ENCODE data around the gene DLG2.

DLG2 gene

DNA sequence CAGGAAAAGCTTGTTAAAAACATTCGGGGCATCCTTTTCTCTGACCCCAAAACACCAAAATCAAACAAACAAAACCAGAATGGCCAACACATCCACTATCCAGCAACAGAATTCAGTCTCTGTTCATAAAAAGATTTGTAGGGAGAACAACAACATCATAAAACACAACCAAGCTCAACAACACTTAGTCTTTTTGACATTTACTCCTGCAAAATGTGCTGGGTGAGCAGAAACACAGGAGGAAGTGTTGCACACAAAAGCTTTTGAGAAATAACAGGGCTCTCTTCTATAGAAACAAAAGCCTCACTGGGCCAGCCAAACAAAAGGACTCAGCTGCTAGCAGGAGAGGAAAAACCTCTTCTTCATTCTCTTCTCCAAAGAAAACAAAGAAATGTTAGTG is 1604.9 kb downstream of the DLG2 start:
- TF ChIP-seq, protein P1, sequence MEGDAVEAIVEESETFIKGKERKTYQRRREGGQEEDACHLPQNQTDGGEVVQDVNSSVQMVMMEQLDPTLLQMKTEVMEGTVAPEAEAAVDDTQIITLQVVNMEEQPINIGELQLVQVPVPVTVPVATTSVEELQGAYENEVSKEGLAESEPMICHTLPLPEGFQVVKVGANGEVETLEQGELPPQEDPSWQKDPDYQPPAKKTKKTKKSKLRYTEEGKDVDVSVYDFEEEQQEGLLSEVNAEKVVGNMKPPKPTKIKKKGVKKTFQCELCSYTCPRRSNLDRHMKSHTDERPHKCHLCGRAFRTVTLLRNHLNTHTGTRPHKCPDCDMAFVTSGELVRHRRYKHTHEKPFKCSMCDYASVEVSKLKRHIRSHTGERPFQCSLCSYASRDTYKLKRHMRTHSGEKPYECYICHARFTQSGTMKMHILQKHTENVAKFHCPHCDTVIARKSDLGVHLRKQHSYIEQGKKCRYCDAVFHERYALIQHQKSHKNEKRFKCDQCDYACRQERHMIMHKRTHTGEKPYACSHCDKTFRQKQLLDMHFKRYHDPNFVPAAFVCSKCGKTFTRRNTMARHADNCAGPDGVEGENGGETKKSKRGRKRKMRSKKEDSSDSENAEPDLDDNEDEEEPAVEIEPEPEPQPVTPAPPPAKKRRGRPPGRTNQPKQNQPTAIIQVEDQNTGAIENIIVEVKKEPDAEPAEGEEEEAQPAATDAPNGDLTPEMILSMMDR (IDR thresholded peaks at IDR 0.05; ENCODE audit: insufficient read depth, missing control alignments), result no peak
- no peak for FAIRE-seq
- DNase-seq (ENCODE audit: insufficient read length, low spot score), result no peak

DNA sequence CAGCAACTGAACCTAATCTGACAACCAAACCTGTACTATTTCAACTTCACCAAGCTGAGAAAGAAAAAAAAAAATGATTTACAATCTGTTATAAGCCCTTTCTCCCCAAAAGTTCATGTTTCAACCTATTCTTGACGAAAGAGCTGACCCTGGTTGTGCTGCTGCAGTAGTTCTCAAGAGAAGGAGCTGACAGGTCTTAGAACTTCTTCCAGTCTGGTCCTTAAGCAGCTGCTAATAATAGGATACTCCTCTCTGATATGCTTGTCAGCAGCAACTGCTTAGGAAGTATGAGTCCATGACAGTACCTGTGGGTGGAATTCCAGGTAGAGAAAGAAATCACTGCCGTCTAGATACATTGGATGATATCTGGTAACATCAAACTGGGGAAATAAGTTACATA is 1605.9 kb downstream of the DLG2 start:
- DNase-seq (ENCODE audit: insufficient read length, low spot score) (no peak), FAIRE-seq (no peak)
- TF ChIP-seq, protein P1 (IDR thresholded peaks at IDR 0.05; ENCODE audit: insufficient read depth, missing control alignments), result no peak

DNA sequence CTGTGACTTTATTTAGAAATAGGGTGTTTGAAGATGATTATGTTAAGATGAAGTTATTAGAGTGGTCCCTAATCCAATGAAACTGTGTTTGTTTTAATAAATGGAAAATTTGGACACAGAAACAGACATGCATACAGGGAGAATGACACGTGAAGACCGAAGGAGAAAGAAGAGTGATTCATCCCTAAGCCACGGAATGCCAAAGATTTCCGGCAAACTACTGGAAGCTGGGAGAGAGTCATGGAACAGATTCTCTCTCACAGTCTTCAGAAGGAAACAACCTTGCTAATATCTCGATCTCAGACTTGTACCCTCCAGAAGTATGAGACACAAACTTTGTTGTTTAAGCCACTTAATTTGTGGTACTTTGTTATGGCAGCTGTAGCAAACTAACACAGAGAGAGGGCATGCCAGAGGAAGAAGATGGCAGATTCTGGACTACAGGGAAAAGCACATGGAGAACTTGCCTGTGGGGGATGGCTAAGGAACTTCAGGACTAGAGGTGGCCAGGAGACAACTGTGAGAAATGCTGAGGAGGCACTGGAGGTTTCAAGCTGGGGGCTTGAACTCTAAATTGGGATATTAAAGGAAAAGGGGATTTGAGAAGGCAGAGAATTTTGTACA is 1607.5 kb downstream of the DLG2 start:
- no peak for DNase-seq (ENCODE audit: insufficient read length, low spot score)
- TF ChIP-seq, protein P1 (IDR thresholded peaks at IDR 0.05; ENCODE audit: insufficient read depth, missing control alignments), result no peak
- FAIRE-seq, result no peak

- TF ChIP-seq, protein P1 (IDR thresholded peaks at IDR 0.05; ENCODE audit: insufficient read depth, missing control alignments), result no peak
Measured at GRCh38 chr11:84014539-84014938, 1612.6 kb downstream of the DLG2 start.

DNA sequence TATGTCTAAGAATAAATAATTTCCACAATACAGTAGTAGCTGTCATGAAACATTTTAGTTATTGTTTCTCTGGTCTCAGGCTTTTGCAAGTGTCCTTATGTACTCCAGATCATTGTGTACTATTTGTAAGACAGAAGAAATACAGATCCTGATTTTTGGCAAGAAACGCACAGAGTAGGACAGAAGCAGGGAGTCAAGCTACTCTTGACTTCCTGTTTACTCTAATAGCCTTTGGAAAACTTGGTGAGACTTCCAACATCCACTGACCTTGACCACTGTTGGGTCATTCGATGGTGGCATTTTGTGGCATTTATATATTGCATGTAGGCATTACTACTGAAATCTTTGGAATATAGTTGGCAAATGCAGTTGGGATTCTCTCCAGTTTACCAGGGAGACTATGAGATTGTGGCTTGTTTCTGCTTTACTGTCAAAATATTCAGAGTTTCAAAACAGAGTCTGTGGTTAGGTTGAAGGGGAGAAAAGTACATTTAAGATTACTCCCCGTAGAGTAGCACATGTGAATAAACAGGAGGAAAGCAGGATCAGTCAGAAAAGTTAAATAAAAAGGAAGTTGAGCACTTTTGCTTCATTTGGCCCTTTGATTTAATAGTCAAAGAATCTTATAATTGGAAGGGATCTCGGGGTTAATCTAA is 1614.8 kb downstream of the DLG2 start:
- TF ChIP-seq, protein P1 (IDR thresholded peaks at IDR 0.05; ENCODE audit: insufficient read depth, missing control alignments), result no peak
- no peak for DNase-seq (ENCODE audit: insufficient read length, low spot score)
- no peak for FAIRE-seq

More at GRCh38 chr11:84014539-84014938, 1612.6 kb downstream of the DLG2 start:
- no peak for DNase-seq (ENCODE audit: insufficient read length, low spot score)
- no peak for FAIRE-seq

GRCh38 chr11:84003181-84003580 is 1624.0 kb downstream of the DLG2 start:
- TF ChIP-seq, protein P1 (IDR thresholded peaks at IDR 0.05; ENCODE audit: insufficient read depth, missing control alignments), result no peak
- no peak for FAIRE-seq
- DNase-seq (ENCODE audit: insufficient read length, low spot score), result no peak

- DNase-seq (ENCODE audit: insufficient read length, low spot score) (no peak), FAIRE-seq (no peak)
- TF ChIP-seq, protein P1 (IDR thresholded peaks at IDR 0.05; ENCODE audit: insufficient read depth, missing control alignments), result no peak
Measured at GRCh38 chr11:83998921-83999320, 1628.2 kb downstream of the DLG2 start.
